Measurements from ENCODE around the gene LCAT.

The LCAT gene

DNA sequence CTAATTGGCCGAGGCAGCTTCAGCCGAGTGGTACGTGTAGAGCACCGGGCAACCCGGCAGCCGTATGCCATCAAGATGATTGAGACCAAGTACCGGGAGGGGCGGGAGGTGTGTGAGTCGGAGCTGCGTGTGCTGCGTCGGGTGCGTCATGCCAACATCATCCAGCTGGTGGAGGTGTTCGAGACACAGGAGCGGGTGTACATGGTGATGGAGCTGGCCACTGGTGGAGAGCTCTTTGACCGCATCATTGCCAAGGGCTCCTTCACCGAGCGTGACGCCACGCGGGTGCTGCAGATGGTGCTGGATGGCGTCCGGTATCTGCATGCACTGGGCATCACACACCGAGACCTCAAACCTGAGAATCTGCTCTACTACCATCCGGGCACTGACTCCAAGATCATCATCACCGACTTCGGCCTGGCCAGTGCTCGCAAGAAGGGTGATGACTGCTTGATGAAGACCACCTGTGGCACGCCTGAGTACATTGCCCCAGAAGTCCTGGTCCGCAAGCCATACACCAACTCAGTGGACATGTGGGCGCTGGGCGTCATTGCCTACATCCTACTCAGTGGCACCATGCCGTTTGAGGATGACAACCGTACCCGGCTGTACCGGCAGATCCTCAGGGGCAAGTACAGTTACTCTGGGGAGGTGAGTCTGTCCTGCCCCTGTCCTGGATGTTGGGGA, 34.7 kb downstream of the LCAT start:
- DNase-seq: no peak

DNA sequence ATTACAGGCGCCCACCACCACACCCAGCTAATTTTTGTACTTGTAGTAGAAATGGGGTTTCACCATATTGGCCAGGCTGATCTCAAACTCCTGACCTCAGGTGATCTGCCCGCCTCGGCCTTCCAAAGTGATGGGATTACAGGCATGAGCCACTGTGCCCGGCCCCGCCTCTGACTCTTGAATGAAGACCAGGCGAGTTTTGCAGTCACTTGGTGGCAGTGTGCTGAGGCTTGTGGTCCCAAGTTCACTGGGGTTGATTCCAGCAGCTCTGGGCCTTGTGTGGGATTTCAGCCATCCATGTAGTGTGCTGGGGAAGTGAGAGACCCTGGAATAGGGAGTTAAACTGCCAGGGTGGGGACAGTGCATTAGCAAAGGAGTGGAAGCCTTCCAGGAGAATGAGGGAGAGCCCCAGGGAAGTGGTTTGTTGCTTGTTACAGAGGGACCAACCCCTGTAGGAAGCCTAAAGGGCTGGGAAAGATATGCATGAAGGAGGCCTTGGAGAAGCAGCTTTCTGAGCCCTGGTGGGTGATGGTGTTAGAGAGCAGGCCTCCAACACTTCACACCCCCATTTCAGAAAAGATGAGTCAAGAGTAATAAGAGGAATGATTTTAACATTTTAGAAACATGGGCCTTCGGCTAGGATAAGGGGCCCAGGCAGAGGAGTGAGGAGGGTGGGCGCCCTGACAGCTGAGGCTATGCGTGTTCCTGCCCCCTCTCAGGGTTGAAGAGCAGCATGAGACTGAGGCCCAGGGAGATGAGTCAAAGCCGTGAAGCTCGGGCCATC, 36.3 kb downstream of the LCAT start:
- DNase-seq: peak; percentile 45

DNA sequence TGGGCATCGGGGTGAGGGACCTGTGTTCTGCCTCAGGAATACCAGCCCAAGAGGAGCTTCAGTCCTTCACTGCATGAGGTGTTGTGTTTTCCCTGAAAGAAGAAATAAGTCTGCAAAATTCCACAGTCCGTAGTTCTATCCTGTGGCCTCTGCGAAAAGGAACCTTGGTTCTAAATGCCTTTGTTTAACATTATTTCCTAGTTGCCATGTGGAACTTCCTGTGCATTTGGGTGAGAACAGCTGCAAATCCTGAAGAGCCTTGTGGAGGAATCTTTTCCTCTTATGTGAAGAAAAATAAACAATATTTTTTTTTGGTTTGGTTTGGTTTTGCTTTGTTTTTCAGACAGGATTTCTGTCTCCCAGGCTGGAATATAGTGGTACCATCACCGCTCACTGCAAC, 41.1 kb downstream of the LCAT start:
- DNase-seq: no peak

DNA sequence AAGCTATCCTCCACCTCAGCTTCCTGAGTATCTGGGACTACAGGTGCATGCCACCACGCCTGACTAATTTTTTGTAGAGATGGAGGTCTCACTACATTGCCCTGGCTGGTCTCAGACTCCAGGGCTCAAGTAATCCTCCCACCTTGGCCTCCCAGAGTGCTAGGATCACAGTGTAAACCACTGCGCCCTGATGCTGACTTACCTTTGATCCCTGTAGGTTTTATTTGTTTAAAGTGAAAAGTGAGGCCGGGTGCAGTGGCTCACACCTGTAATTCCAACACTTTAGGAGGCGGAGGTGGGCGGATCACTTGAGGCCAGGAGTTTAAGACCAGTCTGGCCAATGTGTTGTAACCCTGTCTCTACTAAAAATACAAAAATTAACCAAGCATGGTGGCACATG, 42.2 kb downstream of the LCAT start:
- DNase-seq: no peak

DNA sequence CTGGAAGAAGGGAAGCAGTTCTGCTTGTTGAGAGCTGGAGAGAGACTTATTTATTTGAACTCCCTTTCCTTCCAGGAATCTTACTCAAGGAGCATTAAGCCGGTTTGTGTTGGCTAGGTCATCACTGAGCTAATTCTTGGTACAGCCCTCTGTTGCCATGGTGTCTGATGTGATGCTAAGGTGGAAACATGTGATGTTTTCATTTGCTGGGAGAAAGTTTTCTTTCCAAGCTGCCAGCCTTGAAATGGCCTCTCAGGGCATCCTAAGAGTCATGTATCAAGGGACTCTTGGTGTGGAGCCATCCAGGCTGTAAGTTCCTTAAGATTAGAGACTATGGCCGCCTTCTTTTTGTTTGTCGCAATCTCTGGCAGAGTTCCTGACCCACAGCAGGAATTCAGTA, 46.7 kb downstream of the LCAT start:
- no peak for DNase-seq

DNA sequence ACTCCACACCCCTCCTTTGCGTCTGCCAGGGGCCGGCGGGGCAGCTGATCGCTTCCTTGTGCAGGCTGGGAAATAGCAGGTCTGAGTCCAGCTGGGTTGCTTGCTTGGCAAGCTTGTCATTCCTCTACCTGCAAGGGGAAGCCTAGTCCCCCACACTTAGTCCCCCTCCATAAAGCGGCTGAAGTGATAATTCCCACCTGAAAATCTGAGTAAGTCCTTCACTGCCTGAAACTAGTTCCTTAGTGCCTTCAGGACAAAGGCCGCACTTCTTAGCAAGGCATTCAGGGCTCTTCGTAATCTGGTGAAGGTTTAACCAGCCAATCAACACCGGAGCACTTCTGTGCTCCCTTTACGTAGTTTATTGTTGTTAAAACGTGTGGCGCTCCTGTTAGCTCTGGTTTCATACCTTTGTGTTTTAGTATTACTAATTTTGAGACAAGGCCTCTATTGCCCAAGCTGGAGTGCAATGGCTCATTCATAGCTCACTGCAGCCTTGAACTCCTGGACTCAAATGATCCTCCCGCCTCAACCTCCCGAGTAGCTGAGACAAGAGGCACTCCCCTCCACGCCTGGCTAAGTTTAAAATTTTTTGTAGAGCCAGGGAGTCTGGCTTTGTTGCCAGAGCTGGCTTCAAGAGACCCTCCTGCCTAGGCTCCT, 50.0 kb downstream of the LCAT start:
- peak; percentile 42 for DNase-seq

DNA sequence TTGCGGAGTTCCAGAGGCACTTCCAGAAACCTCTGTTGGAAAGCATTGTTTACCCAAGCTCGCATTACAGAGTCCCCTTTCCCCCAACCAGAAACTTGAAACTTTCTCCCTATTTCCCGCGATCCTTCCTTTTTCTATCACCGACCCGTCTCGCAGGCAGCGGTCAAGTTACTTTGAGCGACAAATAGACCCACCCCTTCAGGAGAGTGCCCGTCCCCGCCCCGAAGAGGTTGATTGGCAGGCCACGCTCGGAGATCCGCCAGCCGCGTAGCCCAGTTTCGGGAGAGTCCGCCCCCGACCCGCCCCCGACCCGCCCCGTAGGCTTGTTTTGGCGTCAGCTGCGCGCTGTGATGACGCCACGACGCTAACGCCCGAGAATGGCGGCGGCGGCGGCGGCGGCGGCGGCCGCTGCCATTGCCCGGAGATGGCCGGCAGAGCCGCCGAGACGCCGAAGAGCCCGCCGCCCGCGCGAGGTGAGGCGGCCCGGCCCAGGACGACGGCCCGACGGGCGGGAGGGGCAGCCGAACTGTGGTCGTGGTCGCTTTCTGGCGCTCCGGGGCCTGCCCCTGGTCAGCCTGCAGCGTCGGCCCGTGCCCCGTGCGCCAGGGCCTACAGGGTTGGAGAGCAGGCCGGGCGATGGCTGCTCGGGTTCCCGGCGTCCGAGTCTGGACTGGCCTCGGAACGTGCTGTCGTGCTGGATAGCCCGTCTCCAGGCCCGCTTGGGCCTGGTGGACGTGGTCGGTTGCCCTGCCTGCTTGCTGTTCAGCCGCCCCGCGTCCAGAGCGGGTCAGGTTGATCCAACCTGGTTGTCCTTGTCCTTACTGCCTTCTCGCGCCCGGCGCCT, 50.8 kb downstream of the LCAT start, which contains the start of gene PSKH1:
Gene PSKH1, plus strand, starts transcription at position 356 of the 844 bp plus-strand sequence. CDS start 15,496 bp downstream, outside the sequence.
- DNase-seq: peak; percentile 96

DNA sequence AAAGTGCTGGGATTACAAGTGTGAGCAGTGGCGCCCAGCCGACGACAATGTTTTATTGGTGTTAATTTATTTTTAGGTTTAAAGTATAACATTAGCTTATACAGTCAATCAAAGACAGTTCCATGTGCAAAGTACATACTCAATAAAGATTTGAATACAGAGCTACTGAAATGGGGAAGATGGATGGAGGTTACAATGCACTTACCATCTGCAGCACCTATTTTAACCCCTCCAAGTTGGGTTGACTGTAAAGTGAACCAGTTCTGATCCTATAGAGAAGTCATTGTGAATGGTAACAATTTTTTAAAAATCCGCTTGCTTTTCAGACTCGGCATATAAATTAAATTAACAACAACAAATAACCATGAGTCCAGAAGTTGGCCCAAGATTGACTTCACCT, 51.5 kb downstream of the LCAT start:
- no peak for DNase-seq

Data from NCI-H82 (cell line).